ENCODE data around the gene CCDC82. TPM values are rescaled to one million over a fixed set of nuclear protein-coding genes. Genes with fewer than 3 reads are reported as not detected.

Gene CCDC82
- total RNA-seq = 18.8 and 25.6 TPM in 2 replicates

GRCh38 chr11:96389720-96390487, at the start of gene CCDC82, which contains the start of gene JRKL:
TSS of gene CCDC82 (minus strand) at chr11:96389912. CDS start at chr11:96384747, 5,165 bp downstream.
TSS of gene JRKL (plus strand) at chr11:96390013. CDS start at chr11:96390650, 637 bp downstream.

DNA sequence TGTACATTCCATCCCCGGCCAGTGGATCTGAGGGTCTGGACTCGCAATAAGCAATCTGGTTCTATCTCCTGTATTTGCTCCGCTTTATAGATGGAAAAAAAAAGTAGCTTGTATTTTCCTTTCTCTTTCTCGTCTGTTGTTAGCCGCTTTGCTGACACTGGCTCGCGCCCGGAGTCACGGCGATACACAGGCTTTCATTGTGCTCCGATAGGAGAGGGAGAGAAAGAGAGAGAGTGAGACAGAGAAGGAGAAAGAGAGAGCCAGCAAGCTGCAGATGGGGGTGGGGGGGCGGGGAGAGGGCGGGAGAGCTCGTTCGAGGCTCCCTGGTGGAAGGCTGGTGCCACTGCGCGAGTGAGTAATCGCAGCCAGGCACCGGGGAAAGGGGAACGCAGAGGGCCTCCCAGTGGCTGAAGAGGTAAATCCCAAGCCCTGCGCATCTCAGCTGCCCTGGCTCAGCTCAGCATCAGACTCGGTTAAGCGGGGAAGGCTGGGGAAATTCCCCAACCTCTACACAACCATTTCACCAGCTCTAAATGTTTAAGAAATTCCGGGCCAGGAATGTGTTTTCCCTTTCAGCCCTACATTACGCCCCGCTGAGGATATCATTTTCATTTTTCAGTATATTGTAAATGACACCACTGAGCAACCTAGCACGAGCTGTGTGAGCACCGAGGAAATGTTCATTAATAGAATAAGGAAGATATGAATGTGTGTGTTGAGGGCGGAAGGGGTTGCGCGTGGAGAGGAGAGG, 46.6 kb downstream of the CCDC82 start, which contains the start of gene MAML2:
MAML2 (minus strand) TSS at position 235 of the 751 bp plus-strand sequence. CDS start 1,300 bp downstream, outside the sequence.

Small RNA genes within 50 kb of the gene (small RNA-seq; reads per million reads assigned to genes)
- not detected for gene MIR1260B (ENCODE audit: low replicate concordance)

Other genes with a start within 250 kb of the CCDC82 start
- gene MAML2, start 46.7 kb downstream of the CCDC82 start, total RNA-seq = 19.5 and 27.9 TPM in 2 replicates
- 7.2 and 10.0 TPM in 2 replicates for gene JRKL, start 101 bp upstream of the CCDC82 start, total RNA-seq